Mesothelial cell of epicardium (in vitro differentiated cells): Measurements from ENCODE around the gene LRRC23. TPM values are rescaled to one million over a fixed set of nuclear protein-coding genes. Genes with fewer than 3 reads are reported as not detected.
"Not testable (repeated sequence)": the region's sequence is repeated elsewhere in the genome, so short reads cannot be mapped to it uniquely, and the experiment has no call there.

Experiments used
- DNase-seq, 2 experiments: peaks; one replicate each; pipeline ENCODE4 v3.0.0; 2021; ENCODE audit warnings: low spot score in 2 of 2; ENCODE audit not compliant: unreplicated experiment in 2 of 2
- H3K27ac Mint-ChIP-seq: 2 replicates; pipeline ENCODE4 v1.8.0; 2021; ENCODE audit warnings: mixed read lengths
- H3K27me3 Mint-ChIP-seq: 2 replicates; pipeline ENCODE4 v1.8.0; 2021; ENCODE audit warnings: low read depth, mixed read lengths
- H3K36me3 Mint-ChIP-seq: 2 replicates; pipeline ENCODE4 v1.8.0; 2021; ENCODE audit warnings: mixed read lengths
- H3K4me1 Mint-ChIP-seq: 2 replicates; pipeline ENCODE4 v1.8.0; 2021; ENCODE audit warnings: mixed read lengths
- H3K4me3 Mint-ChIP-seq: 2 replicates; pipeline ENCODE4 v1.8.0; 2021; ENCODE audit warnings: mild to moderate bottlenecking, moderate library complexity, mixed read lengths
- H3K9me3 Mint-ChIP-seq: 2 replicates; pipeline ENCODE4 v1.8.0; 2021; ENCODE audit warnings: mixed read lengths
- total RNA-seq: library from RNA; stranded (reverse); gene quantifications from 3 replicates; pipeline ENCODE4 v1.2.1, GENCODE V29; 2021
- TF ChIP-seq, protein P1 (sequence below): fragments of 200-600 bp; sonication (generic); IDR thresholded peaks from one replicate; pipeline ENCODE4 v1.5.0; 2021; ENCODE audit warnings: antibody characterized with exemption; ENCODE audit not compliant: unreplicated experiment

LRRC23 gene
- total RNA-seq, 1 donor from 2014 or later: 11.6 TPM

DNA sequence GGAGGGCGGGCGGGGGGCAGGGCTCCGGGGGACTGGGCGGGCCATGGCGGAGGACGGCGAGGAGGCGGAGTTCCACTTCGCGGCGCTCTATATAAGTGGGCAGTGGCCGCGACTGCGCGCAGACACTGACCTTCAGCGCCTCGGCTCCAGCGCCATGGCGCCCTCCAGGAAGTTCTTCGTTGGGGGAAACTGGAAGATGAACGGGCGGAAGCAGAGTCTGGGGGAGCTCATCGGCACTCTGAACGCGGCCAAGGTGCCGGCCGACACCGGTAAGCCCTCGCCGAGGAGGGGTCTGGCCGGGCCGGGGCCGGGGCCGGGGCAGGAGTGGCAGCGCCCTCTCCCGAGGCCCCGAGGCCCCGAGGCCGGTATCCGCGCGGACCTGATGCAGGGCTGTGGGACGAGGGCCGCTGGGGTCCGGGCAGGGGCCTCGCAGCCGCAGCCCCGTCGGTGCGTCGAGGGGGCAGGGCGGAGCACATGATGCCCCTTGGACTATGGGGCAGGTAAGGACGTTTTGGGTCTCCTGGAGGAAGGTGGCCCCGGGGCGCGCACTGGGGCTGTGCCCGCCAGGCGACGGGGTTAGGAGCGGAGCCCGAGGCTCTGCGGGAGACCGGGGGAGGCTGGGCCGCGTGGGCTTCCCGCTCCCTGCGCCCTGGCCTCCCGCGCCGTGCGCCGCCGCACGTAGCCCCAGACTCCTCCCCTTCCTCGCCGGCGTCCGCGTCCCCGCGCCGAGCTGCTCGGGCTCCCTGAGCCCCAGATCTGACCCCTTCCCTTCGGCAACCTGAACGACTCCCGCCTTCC lies 37.0 kb upstream of the LRRC23 start, which contains the start of gene TPI1:
Gene TPI1, plus strand, starts transcription at position 119 of the 798 bp plus-strand sequence. Its CDS starts 36 bp downstream, at position 155.
- H3K27ac Mint-ChIP-seq: peak within 1 kb of the TSS; percentile 90
- H3K4me3 Mint-ChIP-seq: peak within 1 kb of the TSS; percentile 93
- no peaks in the 10 kb centered on the region for H3K9me3 Mint-ChIP-seq
- H3K4me1 Mint-ChIP-seq: peaks cover 34% of the 10 kb centered on the region
- DNase-seq: peak; percentile 69 to 81
- TF ChIP-seq, protein P1, sequence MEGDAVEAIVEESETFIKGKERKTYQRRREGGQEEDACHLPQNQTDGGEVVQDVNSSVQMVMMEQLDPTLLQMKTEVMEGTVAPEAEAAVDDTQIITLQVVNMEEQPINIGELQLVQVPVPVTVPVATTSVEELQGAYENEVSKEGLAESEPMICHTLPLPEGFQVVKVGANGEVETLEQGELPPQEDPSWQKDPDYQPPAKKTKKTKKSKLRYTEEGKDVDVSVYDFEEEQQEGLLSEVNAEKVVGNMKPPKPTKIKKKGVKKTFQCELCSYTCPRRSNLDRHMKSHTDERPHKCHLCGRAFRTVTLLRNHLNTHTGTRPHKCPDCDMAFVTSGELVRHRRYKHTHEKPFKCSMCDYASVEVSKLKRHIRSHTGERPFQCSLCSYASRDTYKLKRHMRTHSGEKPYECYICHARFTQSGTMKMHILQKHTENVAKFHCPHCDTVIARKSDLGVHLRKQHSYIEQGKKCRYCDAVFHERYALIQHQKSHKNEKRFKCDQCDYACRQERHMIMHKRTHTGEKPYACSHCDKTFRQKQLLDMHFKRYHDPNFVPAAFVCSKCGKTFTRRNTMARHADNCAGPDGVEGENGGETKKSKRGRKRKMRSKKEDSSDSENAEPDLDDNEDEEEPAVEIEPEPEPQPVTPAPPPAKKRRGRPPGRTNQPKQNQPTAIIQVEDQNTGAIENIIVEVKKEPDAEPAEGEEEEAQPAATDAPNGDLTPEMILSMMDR: no peak
- H3K36me3 Mint-ChIP-seq: peaks cover 30% of the 10 kb centered on the region
- no peaks in the 10 kb centered on the region for H3K27me3 Mint-ChIP-seq

DNA sequence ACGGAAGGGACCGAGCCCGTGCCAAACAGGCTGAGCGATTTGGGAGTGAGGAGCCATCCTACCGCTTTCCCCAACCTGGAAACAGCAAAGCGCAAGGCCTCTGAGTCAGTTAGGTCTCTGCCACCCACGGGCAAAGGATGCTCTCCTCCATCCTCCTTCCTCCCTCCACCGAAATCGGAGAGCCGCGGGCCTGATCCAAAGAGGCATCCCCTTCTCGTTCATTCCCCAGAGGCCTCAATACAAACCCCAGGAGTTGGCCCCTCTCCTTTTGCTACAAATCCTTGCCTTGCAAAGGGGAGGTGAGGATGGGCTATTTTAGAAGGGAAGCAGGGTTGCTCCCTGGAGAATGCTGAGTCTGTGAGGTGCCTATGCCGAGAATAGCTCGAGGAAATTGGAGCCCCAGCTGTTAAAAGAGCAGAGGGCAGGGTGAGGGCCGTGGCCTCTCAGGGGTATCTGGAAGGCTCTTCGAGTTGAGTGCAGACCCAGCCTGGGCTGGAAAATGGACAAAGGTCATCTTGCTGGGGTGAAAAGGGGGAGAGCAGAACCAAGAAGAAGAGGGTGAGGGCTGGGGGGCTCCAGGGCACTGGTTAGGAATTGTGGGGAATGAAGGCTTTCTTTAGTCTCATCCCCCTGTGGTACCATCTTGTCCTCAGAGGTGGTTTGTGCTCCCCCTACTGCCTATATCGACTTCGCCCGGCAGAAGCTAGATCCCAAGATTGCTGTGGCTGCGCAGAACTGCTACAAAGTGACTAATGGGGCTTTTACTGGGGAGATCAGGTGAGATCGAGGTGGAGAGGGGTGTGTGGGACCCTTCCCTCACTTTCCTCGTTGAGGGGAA lies 36.2 kb upstream of the LRRC23 start:
- Mint-ChIP-seq H3K9me3 (no peaks in the 10 kb centered on the region), H3K4me1 (peaks cover 34% of the 10 kb centered on the region), H3K27me3 (no peaks in the 10 kb centered on the region), H3K27ac (peak overlapping the region; percentile 83), H3K4me3 (peak overlapping the region; percentile 93), H3K36me3 (peaks cover 25% of the 10 kb centered on the region)
- no peak for DNase-seq
- TF ChIP-seq, protein P1: no peak

DNA sequence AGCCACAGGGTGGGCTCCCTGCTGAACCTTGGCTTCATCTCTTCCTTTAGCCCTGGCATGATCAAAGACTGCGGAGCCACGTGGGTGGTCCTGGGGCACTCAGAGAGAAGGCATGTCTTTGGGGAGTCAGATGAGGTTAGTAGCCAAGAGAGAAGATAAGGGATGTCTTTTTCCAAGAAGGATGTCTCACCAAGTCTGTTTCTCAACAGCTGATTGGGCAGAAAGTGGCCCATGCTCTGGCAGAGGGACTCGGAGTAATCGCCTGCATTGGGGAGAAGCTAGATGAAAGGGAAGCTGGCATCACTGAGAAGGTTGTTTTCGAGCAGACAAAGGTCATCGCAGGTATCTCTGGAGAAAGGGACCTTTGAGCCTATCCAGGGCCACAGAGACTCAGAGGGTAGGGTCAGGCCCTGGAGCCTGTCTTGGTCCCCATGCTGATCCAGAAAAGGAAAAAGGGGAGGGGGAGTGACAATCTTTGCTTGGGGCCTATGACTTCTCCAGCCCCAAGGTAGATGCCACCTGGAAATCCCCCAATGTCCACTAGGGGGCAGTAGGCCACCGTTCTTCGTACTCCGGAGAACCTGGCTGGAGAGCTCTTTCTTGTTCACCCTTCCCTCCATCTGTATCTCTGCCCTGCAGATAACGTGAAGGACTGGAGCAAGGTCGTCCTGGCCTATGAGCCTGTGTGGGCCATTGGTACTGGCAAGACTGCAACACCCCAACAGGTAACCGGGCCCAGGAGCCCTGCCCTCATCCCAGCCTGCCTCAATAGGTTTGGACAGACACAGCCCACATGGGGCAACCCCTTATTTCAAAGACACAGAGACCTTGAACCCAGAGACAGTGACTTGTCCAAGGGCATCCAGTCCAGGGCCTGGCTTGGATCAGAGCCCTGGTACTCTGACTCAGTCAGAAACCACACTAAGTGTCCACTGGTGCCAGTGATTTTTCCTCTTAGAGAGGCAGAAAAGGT lies 35.3 kb upstream of the LRRC23 start:
- peak; percentile 70 to 89 for DNase-seq
- Mint-ChIP-seq H3K36me3 (peaks cover 21% of the 10 kb centered on the region), H3K27ac (peak overlapping the region; percentile 83), H3K4me1 (peaks cover 34% of the 10 kb centered on the region), H3K27me3 (no peaks in the 10 kb centered on the region), H3K9me3 (no peaks in the 10 kb centered on the region), H3K4me3 (peak overlapping the region; percentile 93)
- TF ChIP-seq, protein P1: peak; percentile 90

DNA sequence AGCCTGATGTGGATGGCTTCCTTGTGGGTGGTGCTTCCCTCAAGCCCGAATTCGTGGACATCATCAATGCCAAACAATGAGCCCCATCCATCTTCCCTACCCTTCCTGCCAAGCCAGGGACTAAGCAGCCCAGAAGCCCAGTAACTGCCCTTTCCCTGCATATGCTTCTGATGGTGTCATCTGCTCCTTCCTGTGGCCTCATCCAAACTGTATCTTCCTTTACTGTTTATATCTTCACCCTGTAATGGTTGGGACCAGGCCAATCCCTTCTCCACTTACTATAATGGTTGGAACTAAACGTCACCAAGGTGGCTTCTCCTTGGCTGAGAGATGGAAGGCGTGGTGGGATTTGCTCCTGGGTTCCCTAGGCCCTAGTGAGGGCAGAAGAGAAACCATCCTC lies 34.3 kb upstream of the LRRC23 start:
- Mint-ChIP-seq H3K36me3 (peaks cover 13% of the 10 kb centered on the region), H3K4me1 (peaks cover 34% of the 10 kb centered on the region)
- not testable (repeated sequence) for H3K4me3 Mint-ChIP-seq, H3K27me3 Mint-ChIP-seq, H3K9me3 Mint-ChIP-seq, DNase-seq, H3K27ac Mint-ChIP-seq

DNA sequence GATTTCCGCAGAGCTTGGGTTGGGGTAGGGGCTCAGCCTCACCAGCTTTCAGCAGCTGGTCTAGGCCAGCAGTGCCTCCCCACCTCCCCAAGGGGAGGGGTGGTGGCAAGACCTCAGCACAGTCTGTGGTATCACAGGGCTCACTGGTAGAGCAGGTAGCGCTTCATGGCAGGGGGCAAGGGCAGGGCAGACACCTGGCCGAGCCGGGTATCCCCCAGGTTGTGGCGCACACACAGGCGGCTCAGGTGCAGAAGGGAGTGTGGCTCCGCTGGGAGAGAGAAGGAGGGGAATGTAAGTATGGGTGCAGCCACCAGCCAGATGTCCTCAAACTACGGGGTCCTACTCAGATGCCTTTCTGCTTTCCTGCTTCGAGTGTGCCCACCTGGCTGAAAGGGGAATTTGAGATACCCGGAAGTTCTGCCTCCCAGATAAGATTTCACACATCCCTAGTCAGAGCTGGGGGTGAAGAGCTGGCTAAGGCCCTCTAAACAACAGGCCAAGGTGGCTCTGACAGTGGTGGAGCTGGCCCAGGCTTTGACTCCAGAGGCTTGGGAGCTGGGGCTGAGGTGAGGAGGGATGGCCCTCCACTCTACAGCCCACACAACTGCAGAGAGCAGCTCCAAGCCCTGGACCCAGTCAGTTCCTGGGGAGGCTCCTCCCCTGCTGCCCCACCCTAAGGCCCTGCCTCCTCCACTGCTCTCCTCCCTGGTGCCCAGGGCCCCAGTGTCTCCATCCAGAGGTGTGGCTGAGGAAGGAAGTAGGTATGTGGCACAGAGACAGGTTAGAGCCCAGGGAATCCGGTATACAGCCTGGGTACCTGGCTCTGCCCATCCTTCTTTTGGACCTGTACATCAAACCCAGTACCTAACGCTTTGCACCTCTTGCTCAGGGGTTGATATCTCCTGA lies 33.3 kb upstream of the LRRC23 start:
- H3K4me3 Mint-ChIP-seq: peak overlapping the region; percentile 84
- DNase-seq: no peak
- TF ChIP-seq, protein P1: no peak
- no peak overlapping the region for H3K27ac Mint-ChIP-seq
- H3K27me3 Mint-ChIP-seq: no peaks in the 10 kb centered on the region
- peaks cover 34% of the 10 kb centered on the region for H3K4me1 Mint-ChIP-seq
- H3K36me3 Mint-ChIP-seq: peaks cover 11% of the 10 kb centered on the region
- H3K9me3 Mint-ChIP-seq: no peaks in the 10 kb centered on the region
